ENCODE measurements around the gene CCNL2.
"Not testable (repeated sequence)": the region's sequence is repeated elsewhere in the genome, so short reads cannot be mapped to it uniquely, and the experiment has no call there.

The CCNL2 gene

DNA sequence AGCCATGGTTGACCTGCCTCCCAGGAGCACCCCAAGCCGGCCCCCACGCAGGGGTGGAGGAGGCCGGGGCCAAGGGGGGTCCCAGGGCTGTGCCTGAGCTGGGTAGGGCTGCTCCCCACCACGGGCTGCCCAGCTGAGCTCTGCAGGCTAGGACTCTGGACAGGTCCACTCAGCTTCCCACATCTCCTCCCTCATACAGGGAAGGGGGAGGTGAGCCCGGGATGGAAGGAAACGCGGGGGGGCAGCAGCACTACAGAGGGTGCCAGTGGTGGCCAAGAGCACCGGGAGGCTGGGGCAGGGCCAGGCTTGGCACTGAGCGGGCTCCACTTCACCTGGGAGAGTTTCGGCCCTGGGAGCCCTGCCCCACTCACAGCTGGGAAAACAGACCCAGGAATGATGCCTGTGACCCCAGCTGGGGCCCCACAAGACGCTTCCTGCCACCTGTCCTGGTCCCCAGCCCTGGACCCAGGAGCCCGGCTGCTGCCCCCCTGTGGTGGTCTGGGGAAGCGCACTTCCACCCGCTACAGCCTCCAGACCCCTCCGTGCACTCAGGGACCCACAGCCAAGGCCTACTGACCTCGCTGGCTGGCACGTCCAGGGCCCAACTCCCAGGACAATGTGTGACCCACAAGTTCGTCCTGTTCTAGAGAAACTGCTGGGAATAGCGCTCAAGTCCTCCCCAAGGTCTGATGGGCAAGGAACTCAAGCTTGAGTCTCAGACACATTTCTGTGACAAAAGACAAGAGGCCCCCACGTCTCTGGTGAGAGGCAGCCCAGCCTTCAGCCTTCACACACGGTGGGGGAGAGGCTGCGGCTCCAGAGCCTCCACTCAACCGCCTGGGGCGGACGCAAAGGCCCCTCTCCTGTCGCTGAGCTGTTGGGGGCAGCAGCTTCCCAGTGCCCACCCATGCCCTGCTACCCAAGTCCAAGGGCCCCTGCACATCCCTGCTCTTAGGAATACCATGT is 27.1 kb downstream of the CCNL2 start:
- no peak for DNase-seq

DNA sequence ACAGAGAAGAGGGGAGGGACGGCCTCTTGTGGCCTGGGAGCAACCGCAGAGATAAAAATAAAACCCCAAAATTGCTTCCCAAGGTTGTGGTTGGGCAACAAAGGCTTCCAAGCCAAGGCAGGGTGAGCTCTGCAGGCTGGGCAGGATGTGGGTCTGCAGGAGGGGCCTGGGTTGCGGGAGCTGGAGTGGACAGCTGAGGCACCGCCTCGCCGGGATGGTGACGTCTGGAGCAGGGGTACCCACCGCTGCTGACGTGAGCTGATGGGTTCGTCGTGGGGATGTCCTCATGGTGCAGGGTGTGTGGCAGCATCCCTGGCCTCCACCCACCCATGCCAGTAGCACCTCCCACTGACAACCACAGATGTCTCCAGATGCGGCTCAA is 27.8 kb downstream of the CCNL2 start:
- DNase-seq = no peak

DNA sequence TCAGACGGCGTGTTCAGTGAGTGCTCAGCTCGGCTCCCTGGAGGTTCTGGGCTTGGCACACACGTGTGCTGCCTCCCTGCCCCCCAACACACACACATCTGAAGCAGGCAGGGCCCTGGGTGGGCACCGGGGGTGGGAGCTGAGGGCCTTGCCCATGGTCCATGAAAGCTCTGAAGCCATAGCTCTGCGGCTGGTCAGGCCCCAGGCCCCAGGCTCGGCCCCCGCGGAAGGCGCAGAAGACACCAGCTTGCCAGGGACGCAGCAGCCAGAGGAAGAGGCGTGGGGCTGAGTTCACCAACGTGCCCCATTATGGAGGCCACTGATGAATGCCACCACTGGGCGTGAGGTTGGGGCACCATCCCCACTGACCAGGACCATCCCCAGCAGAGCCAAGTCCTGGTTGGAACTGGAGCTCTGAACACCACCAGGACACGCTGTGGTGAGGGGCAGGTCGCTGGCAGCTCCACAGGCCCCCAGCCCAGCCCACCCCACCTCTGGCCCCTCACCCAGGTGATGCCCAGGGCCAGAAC is 28.3 kb downstream of the CCNL2 start:
- DNase-seq = no peak

DNA sequence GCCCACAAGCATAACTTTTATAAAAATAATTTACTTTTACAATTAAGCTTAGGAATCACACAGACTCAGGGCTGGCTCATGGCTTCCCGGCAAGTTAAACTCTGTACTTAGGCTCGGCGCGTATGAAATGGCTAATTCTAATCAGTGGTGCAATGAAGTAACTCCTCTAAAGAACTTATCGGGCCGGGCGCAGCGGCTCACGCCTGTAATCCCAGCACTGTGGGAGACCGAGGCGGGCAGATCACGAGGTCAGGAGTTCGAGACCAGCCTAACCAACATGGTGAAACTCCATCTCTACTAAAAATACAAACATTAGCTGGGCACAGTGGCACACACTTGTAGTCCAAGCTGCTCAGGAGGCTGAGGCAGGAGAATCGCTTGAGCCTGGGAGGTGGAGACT is 29.0 kb downstream of the CCNL2 start:
- DNase-seq = not testable (repeated sequence)

DNA sequence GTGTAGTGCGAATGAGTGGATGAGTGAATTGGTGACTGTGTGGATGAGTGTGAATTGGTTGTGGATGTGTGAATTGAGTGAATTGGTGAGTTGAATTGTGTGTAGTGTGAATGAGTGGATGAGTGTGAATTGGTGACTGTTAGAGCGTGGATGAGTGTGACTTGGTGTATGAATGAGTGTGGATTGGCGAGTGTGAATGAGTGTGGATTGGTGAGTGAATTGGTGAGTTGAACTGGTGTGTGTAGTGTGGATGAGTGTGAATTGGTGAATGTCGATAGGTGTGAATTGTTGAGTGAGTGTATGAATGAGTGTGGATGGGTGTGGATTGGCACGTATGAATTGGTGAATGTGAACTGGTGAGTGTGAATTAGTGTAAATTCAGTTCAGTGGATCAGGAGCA is 31.8 kb downstream of the CCNL2 start:
- no peak for DNase-seq

DNA sequence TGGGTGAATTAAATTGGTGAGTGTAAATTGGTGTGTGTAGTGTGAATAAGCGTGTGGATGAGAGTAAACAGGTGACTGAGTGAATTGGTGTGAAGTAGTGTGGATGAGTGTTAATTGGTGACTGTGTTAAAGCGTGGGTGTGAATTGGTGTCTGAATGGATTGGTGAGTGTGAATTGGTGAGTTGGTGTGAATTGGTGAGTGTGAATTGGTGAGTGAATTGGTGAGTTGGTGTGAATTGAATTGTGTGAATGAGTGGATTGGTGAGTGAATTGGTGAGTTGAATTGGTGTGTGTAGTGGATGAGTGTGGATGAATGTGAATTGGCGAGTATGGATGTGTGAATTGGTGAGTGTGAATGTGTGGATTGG is 32.5 kb downstream of the CCNL2 start:
- DNase-seq = no peak

DNA sequence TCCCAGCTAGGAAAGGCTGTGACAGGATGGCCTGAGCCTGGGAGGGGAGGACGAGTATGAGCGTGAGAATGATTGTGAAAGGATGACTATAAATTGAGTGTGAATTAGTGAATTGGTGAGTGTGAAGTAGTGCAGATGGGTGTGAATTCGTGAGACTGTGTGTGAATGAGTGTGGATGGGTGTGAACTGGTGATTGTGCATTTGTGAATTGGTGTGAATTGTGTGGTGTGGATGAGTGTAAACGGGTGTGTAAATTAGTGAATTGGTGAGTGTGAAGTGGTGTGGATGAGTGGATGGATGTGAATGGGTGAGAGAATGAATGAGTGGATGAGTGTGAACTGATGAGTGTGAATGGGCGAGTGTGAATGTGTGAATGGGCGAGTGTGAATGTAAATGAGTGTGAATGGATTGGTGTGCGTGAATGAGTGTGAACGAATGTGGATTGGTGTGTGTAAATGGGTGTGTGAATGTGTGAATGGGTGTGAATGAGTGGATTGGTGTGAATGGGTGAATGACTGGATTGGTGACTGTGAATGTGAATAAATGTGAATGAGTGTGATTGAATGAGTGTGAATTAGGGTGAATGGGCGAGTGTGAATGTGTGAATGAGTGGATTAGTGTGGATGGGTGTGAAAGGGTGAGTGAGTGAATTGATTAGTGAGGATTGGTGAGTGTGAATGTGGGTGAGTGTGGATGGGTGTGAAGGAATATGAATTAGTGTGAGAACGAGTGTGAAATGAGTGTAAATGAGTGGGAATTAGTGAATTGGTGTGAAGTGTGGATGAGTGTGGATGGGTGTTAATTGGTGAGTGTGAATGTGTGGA is 33.0 kb downstream of the CCNL2 start:
- DNase-seq = no peak

DNA sequence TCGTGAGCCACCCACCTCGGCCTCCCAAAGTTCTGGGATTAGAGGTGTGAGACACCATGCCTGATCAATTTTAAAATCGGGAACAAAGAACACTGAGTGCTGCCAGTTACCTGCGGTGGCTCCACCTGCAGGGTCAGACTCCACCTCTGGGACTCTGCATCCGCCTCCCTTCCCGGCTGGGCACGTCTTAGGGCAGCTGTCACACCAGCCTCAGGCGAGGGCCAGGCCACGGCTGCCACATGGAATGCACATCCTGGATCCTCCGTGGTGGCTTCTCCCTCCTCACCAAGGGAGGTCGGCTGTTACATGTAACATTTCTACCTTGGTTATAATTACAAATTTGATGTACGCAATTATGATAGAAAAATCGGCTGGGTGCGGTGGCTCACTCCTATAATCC is 34.9 kb downstream of the CCNL2 start:
- no peak for DNase-seq

DNA sequence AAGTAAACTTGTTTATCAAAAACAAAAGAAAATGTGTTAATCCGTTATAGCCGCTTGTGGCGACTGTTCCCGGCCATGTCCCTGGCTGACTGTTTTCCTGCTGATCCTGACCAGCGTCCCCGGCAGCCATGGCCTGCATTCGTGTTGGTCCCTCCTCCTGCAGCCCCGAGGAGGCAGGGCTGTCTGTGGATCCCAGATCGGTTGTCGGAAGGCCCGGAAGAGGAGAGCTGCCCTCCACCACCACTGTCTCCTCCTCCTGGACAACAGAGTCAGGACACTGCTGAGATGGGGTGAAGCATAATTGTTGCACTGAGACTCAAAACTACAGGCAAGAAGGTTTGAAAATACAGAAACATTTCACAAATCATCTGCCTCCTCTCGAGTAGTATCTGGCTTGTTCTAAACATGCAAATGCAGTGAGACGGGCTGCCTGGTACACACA is 37.1 kb downstream of the CCNL2 start:
- no peak for DNase-seq

DNA sequence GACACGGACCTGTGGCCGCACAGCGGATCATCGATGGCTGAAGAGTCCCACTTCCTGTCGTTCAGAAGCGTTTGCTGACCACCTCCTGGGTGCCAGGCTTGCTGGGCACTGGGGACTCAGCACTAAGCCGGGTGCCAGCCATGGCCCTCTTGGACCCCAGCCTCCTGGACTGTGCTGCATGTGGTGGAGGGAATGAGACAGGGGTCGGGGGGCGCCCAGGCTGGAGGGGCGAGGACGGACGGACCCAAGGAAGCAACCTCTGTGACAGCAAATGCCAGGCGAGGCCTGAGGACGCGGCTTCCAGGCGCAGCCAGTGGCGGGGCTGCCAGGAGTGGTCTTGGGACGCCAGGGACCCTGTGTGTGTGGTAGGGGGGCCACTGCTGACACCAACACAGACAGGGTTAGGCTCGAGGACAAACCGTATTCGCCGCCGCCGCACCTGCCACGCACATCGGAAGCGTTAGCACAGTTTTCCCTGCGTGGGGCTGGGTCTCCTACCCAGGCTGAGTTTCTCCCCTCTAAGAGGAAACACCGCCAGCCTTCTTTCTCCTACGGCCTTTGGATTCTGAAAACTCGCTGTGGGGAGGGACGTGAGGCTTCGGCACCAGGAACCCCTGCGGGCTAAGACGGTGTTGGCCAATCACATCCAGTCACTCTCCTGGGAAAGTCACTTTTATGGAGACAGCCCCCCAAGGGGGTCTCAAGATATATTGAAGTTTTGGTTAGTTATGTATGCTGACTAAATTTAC is 37.7 kb downstream of the CCNL2 start:
- DNase-seq = no peak

DNA sequence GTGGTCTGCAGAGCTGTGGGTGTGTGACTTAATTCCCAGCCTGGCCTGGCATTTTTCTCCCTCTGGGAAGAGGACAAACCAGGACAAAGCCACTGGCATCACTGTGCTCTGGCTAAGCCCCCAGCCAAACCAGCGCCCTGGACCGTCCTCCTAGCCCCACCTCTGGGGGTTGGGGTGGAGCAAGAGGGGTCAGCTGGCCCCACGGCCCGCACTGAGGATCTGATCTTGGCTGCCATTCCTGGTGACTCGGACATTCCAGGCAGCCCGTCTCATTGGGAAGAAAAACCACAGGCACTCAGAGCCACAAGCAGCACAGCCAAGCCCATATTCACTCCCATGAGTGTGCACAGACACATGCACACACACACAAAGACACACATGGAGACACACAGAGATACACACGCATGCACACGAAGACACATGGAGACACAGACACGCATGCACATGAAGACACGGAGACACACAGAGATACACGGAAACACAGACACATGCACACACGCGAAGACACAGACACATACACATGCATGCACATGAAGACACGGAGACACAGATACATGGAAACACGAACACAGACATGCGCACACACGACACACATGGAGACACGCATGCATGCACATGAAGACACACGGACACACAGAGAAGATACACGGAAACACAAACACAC is 38.5 kb downstream of the CCNL2 start:
- no peak for DNase-seq

DNA sequence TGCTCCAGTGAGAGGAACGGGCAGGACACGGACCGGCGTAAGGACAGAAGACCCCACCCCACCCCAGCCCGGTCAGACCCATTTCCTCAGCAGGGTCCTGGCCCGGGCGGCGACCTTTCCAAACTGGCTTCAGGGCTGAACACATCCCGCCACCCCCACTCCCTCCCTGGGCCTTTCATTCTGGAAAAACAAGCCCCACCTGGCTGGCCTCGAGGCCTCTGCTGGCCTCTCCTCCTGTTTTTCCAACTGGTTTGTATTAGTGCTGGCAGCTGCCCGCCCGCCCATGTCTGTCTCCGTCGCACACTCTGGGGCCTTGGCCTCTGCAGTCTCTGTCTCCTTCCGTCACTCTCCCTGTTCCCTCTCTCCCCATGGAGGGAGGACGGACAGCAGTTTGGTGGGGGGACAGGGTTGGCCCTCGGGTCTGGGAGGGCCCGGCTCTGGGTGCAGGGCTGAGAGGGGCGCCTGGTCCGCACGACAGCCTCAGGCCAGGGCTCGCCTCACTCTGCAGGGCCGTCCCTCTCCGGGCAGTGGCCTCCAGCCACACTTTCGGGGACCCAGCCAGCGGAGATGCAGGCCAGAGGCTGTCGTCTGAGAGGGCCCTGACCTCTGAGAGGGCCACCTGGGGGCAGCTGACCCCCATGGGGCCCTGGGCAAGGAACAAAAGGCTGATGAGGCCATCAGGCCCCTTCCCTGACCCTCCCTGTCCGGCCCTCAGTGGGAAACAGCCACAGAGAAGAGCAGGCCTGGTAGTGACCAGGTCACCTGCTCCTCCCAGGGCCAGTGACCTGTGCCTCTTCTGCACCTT is 39.3 kb downstream of the CCNL2 start:
- DNase-seq = no peak

DNA sequence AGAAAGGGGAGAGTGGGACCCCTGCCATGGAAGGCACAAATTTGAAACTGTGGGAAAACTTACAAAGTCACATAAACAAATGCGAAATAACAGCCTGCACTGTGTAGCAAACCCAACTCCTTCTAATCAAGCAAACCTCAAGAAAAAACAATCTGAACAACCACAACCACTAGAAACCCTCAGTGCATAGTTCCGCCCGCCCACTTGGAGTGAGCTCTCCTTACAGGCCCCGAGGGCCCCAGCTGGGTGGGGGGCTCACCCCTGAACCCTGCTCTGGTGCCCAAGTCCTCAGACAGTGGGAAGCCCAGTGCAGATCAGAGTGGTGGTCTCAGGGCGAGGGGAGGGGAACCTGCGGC is 39.8 kb downstream of the CCNL2 start:
- DNase-seq = no peak

DNA sequence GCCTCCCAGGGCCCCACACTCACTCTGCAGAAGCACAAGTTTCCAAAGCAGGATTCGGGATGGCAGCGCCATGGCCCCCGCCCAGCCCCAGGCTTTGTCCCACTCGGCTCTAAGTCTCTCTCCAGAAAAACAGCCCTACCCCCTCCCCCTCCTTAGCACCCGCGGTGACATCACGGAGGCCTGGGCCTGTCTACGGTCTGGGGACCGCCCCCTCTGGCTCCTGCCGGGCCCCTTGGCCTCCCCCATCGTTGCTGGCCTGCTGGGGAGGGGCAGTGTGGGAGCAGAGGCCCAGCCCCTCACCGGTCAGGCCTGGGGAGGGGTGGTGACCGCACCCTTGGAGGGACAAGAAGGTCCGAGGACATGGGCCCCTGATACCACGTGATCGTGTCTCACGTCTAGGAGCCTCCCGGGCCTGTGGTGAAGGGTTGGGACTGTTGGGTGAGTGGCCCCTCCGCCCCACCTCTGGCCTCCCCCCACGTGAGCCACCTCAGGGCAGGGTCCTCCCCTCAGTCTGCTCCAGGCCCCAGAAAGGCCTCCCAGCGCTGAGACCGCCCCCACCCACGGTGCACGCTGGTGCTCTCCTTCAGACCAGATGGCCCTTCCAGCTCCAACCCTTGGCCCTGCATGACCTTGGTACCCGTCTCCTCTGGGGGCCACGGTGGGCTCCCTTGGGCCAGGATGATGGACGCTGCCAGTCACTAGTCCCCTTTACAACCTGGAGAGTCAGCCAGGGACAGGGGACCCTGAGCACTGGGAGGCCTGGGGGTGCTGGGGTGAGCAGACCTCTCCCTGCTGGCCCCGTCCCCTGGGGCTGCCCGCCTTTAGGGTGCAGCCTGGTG is 40.5 kb downstream of the CCNL2 start, which contains the start of gene MXRA8:
Gene MXRA8, minus strand, starts transcription at position 123 of the 839 bp plus-strand sequence. Its CDS starts 51 bp downstream, at position 72.
- DNase-seq = no peak

DNA sequence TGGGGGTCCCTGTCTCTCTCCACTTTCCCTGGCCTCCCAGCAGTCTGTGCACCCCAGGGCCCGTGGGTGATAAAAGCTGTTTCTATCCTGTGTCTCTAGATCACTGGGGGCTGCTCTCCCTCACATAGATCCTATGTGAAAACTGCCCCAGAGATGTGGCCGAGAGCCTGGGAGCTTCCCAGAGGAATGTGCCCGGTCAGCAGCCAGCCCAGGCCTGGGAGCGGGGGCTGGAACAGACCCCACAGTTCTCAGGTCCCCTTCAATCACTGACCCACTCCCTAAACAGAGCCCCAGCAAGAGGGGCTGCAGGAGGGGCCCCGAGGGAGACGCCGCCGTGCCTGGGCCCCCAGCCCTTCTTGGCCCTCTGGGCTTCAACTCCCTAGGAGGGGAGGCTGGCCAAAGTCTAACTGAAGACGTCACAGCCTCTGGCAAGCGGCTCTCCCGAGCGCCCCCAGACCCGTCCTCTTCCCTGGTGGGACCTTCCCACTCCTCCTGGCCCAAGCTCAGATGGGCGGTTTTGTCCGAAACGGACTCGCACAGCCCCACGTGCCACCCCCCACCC is 41.2 kb downstream of the CCNL2 start:
- DNase-seq = no peak

DNA sequence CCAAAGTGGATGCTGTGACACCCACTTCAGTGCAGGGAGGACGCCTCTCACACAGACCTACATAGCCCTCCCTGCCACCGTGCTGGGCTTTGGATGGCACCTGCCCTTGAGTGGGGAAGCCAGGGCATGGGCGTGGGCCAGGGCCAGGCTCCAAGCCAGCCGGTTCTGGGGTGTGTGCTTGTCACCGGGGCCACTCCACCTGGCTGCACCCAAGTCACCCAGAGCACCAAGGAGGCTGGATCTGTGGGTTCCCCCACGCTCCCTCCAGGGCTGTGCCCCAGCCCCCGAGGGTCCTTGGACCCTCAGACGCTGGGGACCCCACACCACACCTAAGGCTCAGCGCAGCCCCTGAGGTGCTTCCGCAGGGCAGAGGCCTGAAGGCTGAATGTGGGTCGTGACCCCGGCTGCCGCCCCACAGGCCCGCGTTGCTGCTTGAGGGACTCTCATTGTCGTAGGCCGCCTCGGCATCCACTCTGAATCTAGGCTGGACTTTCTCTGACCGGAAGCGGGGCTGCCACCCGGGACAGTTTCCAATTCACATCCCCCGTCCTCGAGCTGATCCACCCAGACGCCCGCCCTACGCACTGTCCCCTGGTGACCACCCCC is 42.2 kb downstream of the CCNL2 start:
- DNase-seq = no peak

DNA sequence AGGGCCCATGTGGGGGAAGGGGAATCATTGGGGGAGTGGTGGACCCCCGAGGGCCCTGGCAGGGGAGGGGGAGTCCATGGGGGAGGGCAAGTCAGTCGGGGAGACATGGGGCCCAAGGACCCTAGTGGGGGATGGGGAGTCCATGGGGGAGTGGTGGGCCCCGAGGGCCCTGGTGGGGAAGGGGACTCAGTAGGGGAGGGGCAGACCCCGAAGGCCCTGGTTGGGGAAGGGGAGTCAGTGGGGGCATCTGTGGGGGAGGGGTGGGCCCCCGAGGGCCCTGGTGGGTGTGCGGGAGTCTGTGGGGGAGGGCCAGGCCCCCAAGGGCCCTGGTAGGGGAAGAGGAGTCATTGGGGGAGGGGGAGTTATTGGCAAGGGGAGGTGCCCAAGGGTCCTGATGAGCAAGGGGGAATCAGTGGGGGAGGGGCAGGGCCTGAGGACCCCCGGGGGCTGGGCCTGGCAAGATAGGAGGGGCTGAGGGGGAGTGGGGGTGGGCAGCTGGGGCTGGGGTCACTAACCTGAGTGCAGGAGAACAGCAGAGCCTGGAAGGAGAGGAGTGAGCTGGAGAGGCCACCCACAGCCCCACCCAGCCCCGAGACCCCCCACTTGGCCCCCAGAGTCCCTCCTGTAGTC is 42.9 kb downstream of the CCNL2 start:
- no peak for DNase-seq

DNA sequence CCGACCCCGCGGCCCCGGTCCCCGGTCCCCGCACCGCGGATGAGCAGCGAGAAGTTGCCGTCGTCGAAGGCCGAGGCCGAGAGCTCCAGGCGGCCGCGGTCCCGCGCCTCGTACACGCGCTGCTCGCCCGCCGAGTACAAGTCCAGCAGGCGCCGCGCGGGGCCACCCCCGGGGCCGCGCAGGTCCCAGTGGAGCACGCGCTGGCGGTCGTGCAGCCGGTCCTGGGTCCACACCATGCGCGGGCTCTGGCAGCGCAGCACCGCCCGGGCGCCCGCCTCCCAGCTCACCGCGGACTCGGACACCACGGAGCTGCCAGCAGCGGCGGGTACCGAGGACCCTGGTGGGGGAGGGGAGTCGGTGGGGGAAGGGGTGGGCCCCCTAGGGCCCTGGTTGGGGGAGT is 43.7 kb downstream of the CCNL2 start:
- DNase-seq = no peak

Data from NCI-H748 treated with DMSO at 0.1 percent for 48 hours (cell line).